Pancreas (tissue), 10 donors: ENCODE data around the gene GSTO2. TPM values are rescaled to one million over a fixed set of nuclear protein-coding genes. Genes with fewer than 3 reads are reported as not detected.

Experiments used
- ATAC-seq, 4 donors: fragments of 200-7000 bp; cut with Tn5 transposase; one replicate each; pipeline versions ENCODE4 v1.8.0 to v1.9.1; 2020; ENCODE audit warnings: mild to moderate bottlenecking in 4 of 4, moderate library complexity in 4 of 4
- DNase-seq, 6 donors: peaks; one replicate each; pipeline ENCODE4 v3.0.0-alpha.2; 2020
- FAIRE-seq: peaks from 2 replicates; lab custom pipeline; 2012; peaks lifted over from hg19 to GRCh38; lab: Jason Lieb, UNC
- H3K27ac ChIP-seq, 4 donors: fragments of 200-600 bp; sonication (generic); 1 replicate in 3 of 4; 2 replicates in 1 of 4; pipeline versions ENCODE4 v1.5.0 to v1.8.0; 2020
- H3K27me3 ChIP-seq, 4 donors: fragments of 200-600 bp; one replicate each; pipeline ENCODE4 v1.8.0; 2021
- H3K36me3 ChIP-seq, 3 donors: fragments of 200-600 bp; sonication (generic) in 1 of 3; one replicate each; pipeline versions ENCODE4 v1.5.0 to v1.8.0; 2020 to 2021
- H3K4me1 ChIP-seq, 3 donors: fragments of 200-600 bp; one replicate each; pipeline ENCODE4 v1.8.0; 2021
- H3K4me3 ChIP-seq, 4 donors: fragments of 200-600 bp; sonication (generic) in 2 of 4; one replicate each; pipeline versions ENCODE4 v1.5.0 to v1.8.0; 2020 to 2021
- H3K9me3 ChIP-seq, 4 donors: fragments of 200-600 bp; one replicate each; pipeline ENCODE4 v1.8.0; 2021
- CTCF ChIP-seq, 4 donors: fragments of 200-600 bp; sonication (generic) in 3 of 4; IDR thresholded peaks; one replicate each; pipeline versions ENCODE4 v1.5.0 to v1.8.0; 2021; ENCODE audit warnings: antibody characterized with exemption in 4 of 4
- WGBS, 2 donors: extraction: QIAGEN DNeasy Blood & Tissue Kit; methylation state at CpG; one replicate each; pipeline ENCODE4 v1.1.7; 2013; 5-methylcytosine and 5-hydroxymethylcytosine counted together
- intact Hi-C, 3 donors: fragments of 100-400 bp; cut with DNase I; formaldehyde crosslinking; loops; one replicate each; pipeline versions ENCODE4 v1.11.1 to v1.14.2; 2022
- polyA plus RNA-seq, 2 donors: library from polyadenylated mRNA; stranded (reverse); fragments of 200-250 nt; gene quantifications; one replicate each; pipeline ENCODE4 v1.2.3, GENCODE V29; 2013
- total RNA-seq, 6 donors: library from RNA; stranded (reverse); fragmentation: NEBNext Ultra II Directional in 4 of 6; extraction: Animal tissue kit (Norgen Biotek cat#: 25700) in 4 of 6; gene quantifications; one replicate each; pipeline versions ENCODE4 v1.2.1 to v1.2.4, GENCODE V29; 2021 to 2023
- donor health status: healthy with polysubstance abuse.
- donor health status: DM: no; HTN: no; CAD: no; lungs with moderate emphysema.
- donor health status: DM: no; HTN: no; CAD: no.
- donor health status: control.
- donor health status: control.
- donor health status: Bipolar disorder and iron deficiency.
- donor health status: DM: yes; HTN: yes; CAD: no.
- donor health status: DM: no; HTN: no; CAD: no.
- donor health status: DM: no; HTN: no; CAD: no.
- donor health status: DM: yes; HTN: yes; CAD: no.

Gene GSTO2
- total and polyA plus RNA-seq, 8 donors = 13.8 to 28.1 (median 18.2) TPM

- H3K36me3 ChIP-seq = no peaks in the 10 kb centered on the region
- no peak for DNase-seq
- H3K27ac ChIP-seq = no peak overlapping the region
- H3K4me3 ChIP-seq = no peak overlapping the region
- FAIRE-seq = no peak
- no peak for TF ChIP-seq CTCF (IDR thresholded peaks at IDR 0.05)
- H3K9me3 ChIP-seq = no peaks in the 10 kb centered on the region
- intact Hi-C loops = no loop called here
- ATAC-seq = no peak
- H3K4me1 ChIP-seq = no peaks in the 10 kb centered on the region
- H3K27me3 ChIP-seq = no peaks in the 10 kb centered on the region
- 75 to 76% methylated on average over 2 of the region's 2 CpGs for WGBS, 2 donors
Measured at GRCh38 chr10:104293011-104293410, 24.0 kb downstream of the GSTO2 start.

- DNase-seq = no peak
- Histone ChIP-seq H3K27me3 (no peaks in the 10 kb centered on the region), H3K27ac (no peak overlapping the region), H3K36me3 (no peaks in the 10 kb centered on the region), H3K4me1 (no peaks in the 10 kb centered on the region), H3K4me3 (no peak overlapping the region), H3K9me3 (no peaks in the 10 kb centered on the region)
- intact Hi-C loops = no loop called here
- no peak for FAIRE-seq
- WGBS, 2 donors = 89 to 90% methylated on average over 5 of the region's 5 CpGs
- no peak for TF ChIP-seq CTCF (IDR thresholded peaks at IDR 0.05)
- no peak for ATAC-seq
Measured at GRCh38 chr10:104293781-104294321, 24.9 kb downstream of the GSTO2 start.

- Histone ChIP-seq H3K9me3 (no peaks in the 10 kb centered on the region), H3K4me1 (peaks cover 0 to 7% (median 0%) of the 10 kb centered on the region in 3 donors), H3K36me3 (no peaks in the 10 kb centered on the region), H3K27ac (no peak overlapping the region), H3K4me3 (no peak overlapping the region), H3K27me3 (no peaks in the 10 kb centered on the region)
- FAIRE-seq = no peak
- 93 to 94% methylated on average over 10 of the region's 10 CpGs for WGBS, 2 donors
- DNase-seq = no peak
- TF ChIP-seq CTCF (IDR thresholded peaks at IDR 0.05) = no peak
- ATAC-seq = no peak
- intact Hi-C loops = no loop called here
Measured at GRCh38 chr10:104296687-104297436, 27.9 kb downstream of the GSTO2 start.

- Histone ChIP-seq H3K9me3 (no peaks in the 10 kb centered on the region), H3K27ac (no peak overlapping the region), H3K4me3 (no peak overlapping the region), H3K36me3 (no peaks in the 10 kb centered on the region), H3K4me1 (peaks cover 0 to 7% (median 0%) of the 10 kb centered on the region in 3 donors), H3K27me3 (no peaks in the 10 kb centered on the region)
- no peak for FAIRE-seq
- DNase-seq = peak in 2 of 6 donors; percentile 44 to 70
- intact Hi-C loops = no loop called here
- TF ChIP-seq CTCF (IDR thresholded peaks at IDR 0.05) = peak in 1 of 4 donors; percentile 23
- 70 to 73% methylated on average over 17 of the region's 17 CpGs for WGBS, 2 donors
- no peak for ATAC-seq
Measured at GRCh38 chr10:104297697-104298660, 29.0 kb downstream of the GSTO2 start.
